H1 (cell line): Measurements from ENCODE around the gene GPR150. TPM values are rescaled to one million over a fixed set of nuclear protein-coding genes. Genes with fewer than 3 reads are reported as not detected.

ENCODE experiments used
- BACH1 ChIP-seq: IDR thresholded peaks from 2 replicates; pipeline ENCODE4 v1.6.1; 2012; ENCODE audit warnings: low read length, improper control_type of control experiment
- CHD1 ChIP-seq: IDR thresholded peaks from 2 replicates; pipeline ENCODE4 v1.6.1; 2012; ENCODE audit warnings: low read depth, low read length, improper control_type of control experiment
- CHD7 ChIP-seq: fragments of 300-600 bp; sonication (generic); IDR thresholded peaks from 2 replicates; pipeline ENCODE4 v1.7.1; 2012; ENCODE audit warnings: low read length, moderate library complexity, mild to moderate bottlenecking, inconsistent platforms; ENCODE audit not compliant: insufficient replicate concordance
- CREB1 ChIP-seq: IDR thresholded peaks from 2 replicates; pipeline ENCODE4 v1.6.1; 2012; ENCODE audit warnings: inconsistent platforms
- EZH2 ChIP-seq: fragments of 200-600 bp; sonication (generic); IDR thresholded peaks from 2 replicates; pipeline ENCODE4 v1.7.1; 2012; ENCODE audit warnings: low read depth, mild to moderate bottlenecking, moderate library complexity, low read length, inconsistent platforms; ENCODE audit not compliant: severe bottlenecking
- MAFK ChIP-seq: IDR thresholded peaks from 2 replicates; pipeline ENCODE4 v1.6.1; 2012; ENCODE audit warnings: low read depth, mild to moderate bottlenecking, improper control_type of control experiment, low read length
- ZNF274 ChIP-seq: IDR thresholded peaks from 2 replicates; pipeline ENCODE4 v1.7.0; 2012; ENCODE audit warnings: low read length, borderline replicate concordance; ENCODE audit errors: extremely low read depth
- polyA plus RNA-seq, 7 experiments: library from polyadenylated mRNA; depleted of rRNA in 3 of 7; stranded (reverse) in 5 of 7; unstranded in 2 of 7; fragments of >200 nt in 5 of 7; fragments of 200-250 nt in 2 of 7; gene quantifications; 1 replicate in 5 of 7; 2 replicates in 1 of 7; 4 replicates in 1 of 7; pipeline versions ENCODE4 v1.2.1 to v1.2.3, GENCODE V29; 2011 to 2013; ENCODE audit warnings: missing spikeins in 2 of 7, mixed read lengths in 2 of 7
- total RNA-seq: library from RNA; stranded (reverse); fragmentation: NEBNext Ultra II Directional; extraction: Animal tissue kit (Norgen Biotek cat#: 25700); gene quantifications from 2 replicates; pipeline ENCODE4 v1.2.1, GENCODE V29; 2021

GPR150 gene
- total and polyA plus RNA-seq, 2 of the 8 experiments (the other 6 are each of a cell fraction or from before 2014, with no cell fraction given) = 0.14 TPM; not detected in 1

GRCh38 chr5:95668216-95668615, 48.3 kb downstream of the GPR150 start (continued):
- TF ChIP-seq EZH2 (no peak), BACH1 (no peak), MAFK (no peak), CHD1 (no peak), CHD7 (no peak), ZNF274 (no peak), CREB1 (no peak)
- TF ChIP-seq, all 59 proteins: peak for 0
